HUES64 (cell line): ENCODE results near the gene TRIM62.

Source experiments
- H3K27ac ChIP-seq: 2 replicates; pipeline ENCODE4 v1.7.0; 2013; ENCODE audit warnings: low read depth, low read length, inconsistent platforms
- H3K27me3 ChIP-seq: 2 replicates; pipeline ENCODE4 v1.6.1; 2013; ENCODE audit warnings: mild to moderate bottlenecking, low read length; ENCODE audit not compliant: insufficient read depth
- H3K36me3 ChIP-seq: 2 replicates; pipeline ENCODE4 v1.6.1; 2013; ENCODE audit warnings: mild to moderate bottlenecking, low read length; ENCODE audit not compliant: insufficient read depth
- H3K4me1 ChIP-seq: 2 replicates; pipeline ENCODE4 v1.6.1; 2013; ENCODE audit warnings: mild to moderate bottlenecking, low read length, moderate library complexity; ENCODE audit not compliant: insufficient read depth
- H3K4me3 ChIP-seq: 2 replicates; pipeline ENCODE4 v1.5.1; 2013; ENCODE audit warnings: mild to moderate bottlenecking, low read length, moderate library complexity
- H3K9ac ChIP-seq: 2 replicates; pipeline ENCODE4 v1.6.1; 2013; ENCODE audit warnings: mild to moderate bottlenecking, low read depth, low read length
- H3K9me3 ChIP-seq: 2 replicates; pipeline ENCODE4 v1.6.1; 2013; ENCODE audit warnings: low read depth, low read length; ENCODE audit not compliant: insufficient read depth
- WGBS: fragments of 150-250, 120-280 bp; methylation state at CpG from one replicate; pipeline ENCODE4 v1.1.7; 2013; ENCODE audit warnings: missing lambda C conversion rate; 5-methylcytosine and 5-hydroxymethylcytosine counted together

The TRIM62 gene

DNA sequence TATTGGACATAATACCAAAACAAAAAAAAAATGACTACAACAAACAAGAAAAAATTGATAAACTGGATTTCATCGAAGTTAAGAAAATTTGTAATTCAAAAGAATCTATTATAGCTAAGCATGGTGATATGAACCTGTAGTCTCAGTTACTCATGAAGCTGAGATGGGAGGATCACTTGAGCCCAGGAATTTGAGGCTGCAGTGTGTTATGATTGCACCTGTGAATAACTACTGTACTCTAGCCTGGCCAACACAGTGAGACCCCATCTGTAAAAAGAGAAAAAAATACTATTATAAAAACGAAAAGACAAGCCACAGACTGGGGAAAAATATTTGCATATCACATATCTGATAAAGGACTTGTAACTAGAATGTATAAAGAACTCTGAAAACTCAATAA, 24.5 kb upstream of the TRIM62 start:
- WGBS = 100% methylated on average over 1 of the region's 2 CpGs
- no peak overlapping the region for H3K27ac ChIP-seq
- H3K4me3 ChIP-seq = no peak overlapping the region

DNA sequence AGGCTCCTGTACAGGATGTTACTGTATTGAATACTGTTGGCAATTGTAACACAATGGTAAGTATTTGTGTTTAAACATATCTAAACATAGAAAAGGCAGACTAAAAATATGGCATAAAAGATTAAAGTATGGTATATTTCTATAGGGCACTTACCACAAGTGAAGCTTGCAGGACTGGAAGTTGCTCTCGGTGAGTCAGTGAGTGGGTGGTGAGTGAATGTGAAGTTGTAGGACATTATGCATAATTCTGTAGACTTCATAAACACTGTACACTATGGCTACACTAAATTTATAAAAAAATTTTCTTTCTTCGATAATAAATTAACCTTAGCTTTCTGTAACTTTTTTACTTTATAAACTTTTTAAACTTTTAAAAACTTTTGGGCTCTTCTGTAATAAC, 13.7 kb upstream of the TRIM62 start:
- no peak overlapping the region for H3K4me3 ChIP-seq
- no peaks in the 10 kb centered on the region for H3K27me3 ChIP-seq
- WGBS = 93% methylated on average over 2 of the region's 2 CpGs

More for the DNA sequence above, 24.5 kb upstream of the TRIM62 start:
- Histone ChIP-seq H3K4me1 (no peaks in the 10 kb centered on the region), H3K27me3 (peaks cover 6% of the 10 kb centered on the region; the same call in 1 of the 2 replicates), H3K36me3 (no peaks in the 10 kb centered on the region), H3K9me3 (no peaks in the 10 kb centered on the region), H3K9ac (no peak overlapping the region)

DNA sequence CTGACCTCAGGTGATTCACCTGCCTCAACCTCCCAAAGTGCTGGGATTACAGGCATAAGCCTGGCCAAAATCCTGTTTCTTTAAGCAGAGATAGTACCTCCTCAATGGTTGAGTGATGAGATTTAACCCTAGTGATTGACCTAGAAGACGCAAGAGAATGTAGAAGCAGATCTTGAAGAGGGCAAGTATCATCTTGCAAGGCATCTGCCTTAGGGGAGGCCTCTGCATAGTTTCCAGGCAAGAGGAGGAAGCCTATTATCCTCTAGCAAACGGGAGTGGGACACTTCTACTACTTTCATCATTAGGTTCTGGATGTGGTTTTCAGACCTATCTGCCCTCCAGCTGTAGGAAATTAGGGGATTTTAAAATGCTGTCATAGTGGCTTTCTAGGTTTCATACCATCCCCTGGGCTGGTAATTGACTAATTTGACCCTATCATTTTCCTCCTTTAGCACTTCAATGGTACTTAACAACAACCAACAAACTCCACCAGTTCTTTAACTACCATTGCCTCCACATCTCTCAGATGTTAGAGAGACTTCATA, 10.0 kb upstream of the TRIM62 start:
- Histone ChIP-seq H3K27me3 (no peaks in the 10 kb centered on the region), H3K4me3 (no peak overlapping the region), H3K36me3 (no peaks in the 10 kb centered on the region), H3K9me3 (no peaks in the 10 kb centered on the region), H3K4me1 (no peaks in the 10 kb centered on the region), H3K9ac (no peak overlapping the region), H3K27ac (no peak overlapping the region)
- WGBS = 95% methylated on average over 1 of the region's 2 CpGs

More for the DNA sequence above, 13.7 kb upstream of the TRIM62 start:
- Histone ChIP-seq H3K9me3 (no peaks in the 10 kb centered on the region), H3K4me1 (no peaks in the 10 kb centered on the region), H3K9ac (no peak overlapping the region), H3K27ac (no peak overlapping the region), H3K36me3 (no peaks in the 10 kb centered on the region)

DNA sequence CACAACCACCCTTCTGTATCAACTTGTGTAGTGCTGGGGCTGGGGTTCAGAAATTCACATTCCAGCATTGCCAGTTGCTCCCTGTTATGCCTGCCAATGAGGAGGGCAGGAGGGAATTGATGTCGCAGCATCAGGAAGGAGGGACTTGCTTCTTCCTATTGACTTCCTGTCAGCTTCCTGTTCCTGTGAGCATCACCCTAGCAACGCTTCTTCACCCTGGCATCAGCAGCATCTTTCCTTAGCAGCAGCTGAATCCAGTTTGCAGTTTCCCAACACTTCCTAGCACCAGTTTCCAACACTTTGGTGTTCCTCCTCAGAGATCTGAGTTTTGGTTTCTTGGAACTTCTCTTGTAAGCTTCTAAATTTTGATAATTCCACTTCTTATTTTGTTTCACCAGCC, 8.9 kb upstream of the TRIM62 start:
- Histone ChIP-seq H3K36me3 (no peaks in the 10 kb centered on the region), H3K9me3 (no peaks in the 10 kb centered on the region), H3K4me3 (no peak overlapping the region), H3K27me3 (no peaks in the 10 kb centered on the region), H3K9ac (no peak overlapping the region), H3K27ac (no peak overlapping the region), H3K4me1 (no peaks in the 10 kb centered on the region)
- 88% methylated on average over 2 of the region's 2 CpGs for WGBS

DNA sequence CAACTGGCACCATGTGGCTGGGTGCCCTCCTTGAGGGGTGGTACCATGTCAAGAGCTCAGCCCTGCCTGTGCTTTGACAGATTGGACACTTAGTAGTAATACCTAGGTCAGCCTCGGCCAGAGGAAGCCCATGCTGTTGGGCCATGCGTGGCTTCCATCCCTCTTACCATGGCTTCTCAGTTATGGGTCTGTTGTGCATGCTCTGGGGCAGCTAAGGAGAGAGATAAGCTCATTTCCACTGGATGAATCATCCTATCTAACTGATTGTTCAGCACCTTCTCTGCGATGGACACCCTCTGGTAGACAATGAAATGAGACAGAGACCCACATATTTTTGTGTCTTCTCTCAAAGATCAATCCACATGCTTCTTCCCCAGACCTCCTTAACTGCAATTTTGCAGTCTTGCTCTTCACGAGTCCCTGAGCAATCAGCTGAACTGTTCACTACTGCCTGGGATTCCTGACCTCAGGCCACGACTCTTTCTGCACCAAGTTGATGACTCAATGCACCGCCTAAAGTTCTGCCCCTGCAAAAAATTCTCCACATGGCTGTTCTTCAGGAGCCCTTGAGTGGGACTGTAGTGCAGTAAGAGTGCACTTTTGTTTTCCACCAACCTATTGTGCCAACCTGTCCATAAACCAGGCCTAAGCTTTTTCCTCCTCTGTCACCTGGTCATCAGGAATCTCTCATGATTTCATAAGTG, 6.9 kb upstream of the TRIM62 start:
- H3K27ac ChIP-seq = no peak overlapping the region
- no peak overlapping the region for H3K4me3 ChIP-seq
- H3K9ac ChIP-seq = no peak overlapping the region
- WGBS = 87% methylated on average over 6 of the region's 6 CpGs
- H3K36me3 ChIP-seq = no peaks in the 10 kb centered on the region
- no peaks in the 10 kb centered on the region for H3K27me3 ChIP-seq
- 0 out of 2 replicates have a peak, but pooled peaks cover 2% of the 10 kb centered on the region for H3K4me1 ChIP-seq
- H3K9me3 ChIP-seq = no peaks in the 10 kb centered on the region

DNA sequence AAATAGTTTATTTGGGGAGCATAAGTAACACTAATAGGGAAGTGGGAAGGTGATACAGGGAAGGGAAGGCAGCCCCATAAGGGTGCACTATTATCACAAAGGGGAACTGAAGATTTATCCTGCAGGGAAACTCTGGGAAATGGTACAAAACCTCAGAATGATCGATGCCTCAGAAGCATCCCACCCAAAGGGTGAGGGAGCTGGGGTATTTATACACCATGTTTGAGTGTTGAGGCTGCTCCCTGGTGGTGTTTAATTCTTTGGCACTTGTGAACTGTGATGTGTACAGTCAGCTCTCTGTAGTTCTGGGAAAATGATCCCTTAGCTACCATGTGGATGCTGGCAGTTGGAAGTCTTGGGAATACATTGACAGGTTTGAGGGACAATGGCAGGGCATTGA, 5.1 kb upstream of the TRIM62 start:
- Histone ChIP-seq H3K9me3 (no peaks in the 10 kb centered on the region), H3K27me3 (no peaks in the 10 kb centered on the region), H3K27ac (no peak overlapping the region), H3K36me3 (no peaks in the 10 kb centered on the region), H3K4me1 (peaks cover 16% of the 10 kb centered on the region; the same call in 1 of the 2 replicates), H3K9ac (no peak overlapping the region), H3K4me3 (no peak overlapping the region)
- WGBS = 93% methylated on average over 1 of the region's 1 CpG

DNA sequence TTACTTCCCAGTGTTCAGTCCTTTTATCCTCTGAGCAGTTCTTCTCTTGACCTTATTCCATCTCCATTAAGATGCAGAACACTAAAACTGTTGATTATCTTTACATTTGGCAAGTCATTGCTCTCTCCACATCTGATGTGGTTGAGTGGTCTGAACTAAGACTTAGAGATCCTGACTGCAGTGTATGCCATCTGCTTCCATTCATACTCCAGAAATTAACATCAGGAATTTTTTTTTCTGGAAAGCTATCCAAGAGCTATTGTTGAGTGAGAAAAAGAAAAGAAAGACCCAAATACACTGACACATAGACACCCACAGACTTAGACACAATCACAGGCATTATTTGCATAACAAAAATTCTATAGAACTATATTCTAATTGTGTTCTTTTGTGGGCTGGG, 3.7 kb upstream of the TRIM62 start:
- H3K36me3 ChIP-seq = no peaks in the 10 kb centered on the region
- no peak overlapping the region for H3K9ac ChIP-seq
- H3K9me3 ChIP-seq = no peaks in the 10 kb centered on the region
- H3K27me3 ChIP-seq = 0 out of 2 replicates have a peak, but pooled peaks cover under 1% of the 10 kb centered on the region
- no peak overlapping the region for H3K27ac ChIP-seq
- H3K4me1 ChIP-seq = peaks cover 16% of the 10 kb centered on the region; the same call in 1 of the 2 replicates
- no peak overlapping the region for H3K4me3 ChIP-seq

DNA sequence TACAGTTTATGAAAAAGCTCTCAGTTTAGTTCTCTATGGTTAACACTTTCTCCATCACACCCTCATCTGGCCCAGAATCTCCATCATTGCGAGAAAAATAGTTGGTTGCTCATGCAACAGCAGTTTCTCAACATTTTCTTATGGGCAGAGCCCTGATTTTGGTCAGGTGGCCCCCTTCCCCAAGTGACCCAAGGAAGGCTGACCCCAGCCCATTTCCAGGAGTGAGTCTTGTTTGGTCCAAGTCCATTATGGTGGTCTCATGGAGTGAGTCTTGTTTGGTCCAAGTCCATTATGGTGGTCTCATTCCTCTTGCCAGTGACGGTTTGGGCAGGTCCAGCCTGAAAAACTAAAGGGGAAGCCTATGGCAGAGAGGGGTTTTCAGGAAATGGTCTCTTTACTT, 1.5 kb upstream of the TRIM62 start:
- Histone ChIP-seq H3K4me1 (peaks cover 16% of the 10 kb centered on the region; the same call in 1 of the 2 replicates), H3K9me3 (no peaks in the 10 kb centered on the region), H3K27ac (no peak overlapping the region), H3K36me3 (no peaks in the 10 kb centered on the region), H3K9ac (no peak overlapping the region), H3K4me3 (no peak overlapping the region), H3K27me3 (peaks cover 6% of the 10 kb centered on the region; the same call in 1 of the 2 replicates)
- 92% methylated on average over 2 of the region's 2 CpGs for WGBS

DNA sequence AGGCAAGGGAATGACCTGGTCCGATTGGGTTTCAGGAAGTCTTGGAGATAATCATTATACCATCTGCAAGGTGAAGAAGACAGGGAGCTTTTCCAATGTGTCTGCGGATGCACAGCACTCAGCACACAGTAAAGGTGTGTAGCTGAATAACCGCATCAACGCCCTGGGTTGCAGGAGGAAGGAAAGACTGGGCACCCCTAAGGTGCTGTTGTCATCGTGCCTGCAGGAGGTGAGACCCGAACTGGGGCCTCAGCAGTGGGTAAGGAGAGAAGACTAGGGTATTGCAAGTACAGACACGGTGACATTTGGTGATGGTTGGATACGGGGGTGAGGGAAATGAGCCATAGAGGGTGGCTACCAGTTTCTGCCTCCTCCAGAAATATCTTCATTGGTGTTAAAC, 1.1 kb upstream of the TRIM62 start:
- no peak overlapping the region for H3K4me3 ChIP-seq
- no peak overlapping the region for H3K9ac ChIP-seq
- no peaks in the 10 kb centered on the region for H3K9me3 ChIP-seq
- peaks cover 16% of the 10 kb centered on the region; the same call in 1 of the 2 replicates for H3K4me1 ChIP-seq
- no peaks in the 10 kb centered on the region for H3K36me3 ChIP-seq
- peaks cover 6% of the 10 kb centered on the region; the same call in 1 of the 2 replicates for H3K27me3 ChIP-seq
- no peak overlapping the region for H3K27ac ChIP-seq
- WGBS = 78% methylated on average over 8 of the region's 8 CpGs

DNA sequence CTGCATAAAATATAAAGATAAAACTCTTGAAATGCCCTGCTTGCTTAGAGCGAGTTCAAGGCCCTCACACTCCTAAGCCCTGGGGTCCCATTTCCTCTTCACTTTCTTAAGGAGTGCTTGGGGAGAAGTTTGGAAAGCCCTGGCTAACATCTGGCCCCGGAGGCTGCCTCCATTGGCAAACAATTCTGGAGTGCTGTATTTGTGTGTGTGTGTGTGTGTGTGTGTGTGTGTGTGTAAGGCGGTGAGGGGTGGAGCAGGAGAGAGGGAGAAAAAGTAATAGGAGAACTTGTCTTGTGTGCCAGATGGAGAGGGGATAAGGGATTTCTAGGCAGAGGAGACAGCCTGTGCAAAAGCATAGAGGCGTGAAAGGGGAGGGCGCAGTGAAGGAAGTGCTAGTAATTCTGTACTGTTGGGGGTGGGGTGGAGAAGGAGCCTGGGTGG, 578 bp upstream of the TRIM62 start:
- WGBS = 60% methylated on average over 4 of the region's 5 CpGs
- Histone ChIP-seq H3K27ac (no peak overlapping the region), H3K27me3 (peaks cover 6% of the 10 kb centered on the region; the same call in 1 of the 2 replicates), H3K36me3 (no peaks in the 10 kb centered on the region), H3K4me3 (peak overlapping the region; percentile 65), H3K9me3 (no peaks in the 10 kb centered on the region), H3K4me1 (peaks cover 16% of the 10 kb centered on the region; the same call in 1 of the 2 replicates), H3K9ac (no peak overlapping the region)

DNA sequence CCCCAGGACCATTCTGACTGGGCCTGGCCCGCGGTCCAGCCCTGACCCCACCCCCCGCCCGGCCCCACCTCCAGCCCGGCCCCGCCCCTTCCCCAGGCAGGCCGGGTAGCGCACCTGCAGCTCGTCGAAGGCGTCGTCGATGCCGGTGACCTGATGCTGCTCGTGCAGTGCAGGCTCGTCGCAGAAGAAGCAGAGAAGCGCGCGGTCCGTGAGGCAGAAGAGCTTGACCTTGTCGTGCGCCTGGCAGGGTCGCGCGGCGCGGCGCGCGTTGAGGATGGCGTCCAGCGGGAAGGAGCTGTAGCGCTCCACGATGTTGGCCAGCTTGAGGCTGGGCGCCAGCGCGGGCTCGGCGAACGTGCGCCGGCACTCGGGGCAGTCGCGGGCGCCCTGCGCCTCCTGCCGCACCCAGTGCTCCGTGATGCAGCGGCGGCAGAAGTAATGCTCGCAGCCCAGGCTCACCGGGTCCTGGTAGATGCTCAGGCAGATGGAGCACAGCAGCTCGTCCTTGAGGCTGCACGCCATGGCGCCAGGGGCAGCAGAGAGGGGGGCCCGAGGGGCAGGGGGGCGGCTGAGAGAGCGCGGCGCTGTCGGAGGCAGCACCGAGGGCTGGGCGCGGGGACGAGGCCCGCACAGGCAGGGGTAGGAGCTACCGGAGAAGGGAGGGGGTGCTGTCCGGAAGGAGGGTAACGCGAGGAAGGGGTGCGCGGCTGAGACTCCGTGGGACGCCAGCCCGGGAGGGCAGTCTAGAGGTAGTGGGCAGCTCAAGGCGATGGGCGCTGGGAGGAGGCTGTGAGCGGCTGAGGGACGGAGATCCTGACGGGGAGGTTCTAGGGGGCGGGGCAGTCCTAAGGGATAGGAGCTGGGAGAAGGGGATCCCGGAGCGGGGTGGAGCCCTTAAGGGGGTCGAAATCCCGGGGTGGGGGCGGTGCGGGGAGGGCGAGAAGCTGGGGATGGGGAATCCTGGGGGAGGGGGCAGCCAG, 642 bp downstream of the TRIM62 start:
- no peaks in the 10 kb centered on the region for H3K36me3 ChIP-seq
- peak overlapping the region; percentile 65 for H3K4me3 ChIP-seq
- H3K9me3 ChIP-seq = no peaks in the 10 kb centered on the region
- H3K4me1 ChIP-seq = peaks cover 16% of the 10 kb centered on the region; the same call in 1 of the 2 replicates
- H3K27me3 ChIP-seq = peaks cover 6% of the 10 kb centered on the region; the same call in 1 of the 2 replicates
- under 1% methylated on average over 88 of the region's 90 CpGs for WGBS
- H3K27ac ChIP-seq = no peak overlapping the region
- H3K9ac ChIP-seq = no peak overlapping the region
